ENCODE results near the gene RBM47. TPM values are rescaled to one million over a fixed set of nuclear protein-coding genes. Genes with fewer than 3 reads are reported as not detected.
"Not testable (repeated sequence)": the region's sequence is repeated elsewhere in the genome, so short reads cannot be mapped to it uniquely, and the experiment has no call there.

The RBM47 gene
- total RNA-seq, 4 donors from 2014 or later, result 200 to 369 (median 323) TPM

GRCh38 chr4:40550196-40550595 is 79.5 kb downstream of the RBM47 start:
- DNase-seq, result no peak
- peaks cover 34 to 53% of the 10 kb centered on the region in 2 donors for H3K4me1 ChIP-seq
- WGBS, 2 donors, result 85 to 86% methylated on average over 5 of the region's 5 CpGs
- no peaks in the 10 kb centered on the region for H3K36me3 ChIP-seq
- no peak overlapping the region for H3K4me3 ChIP-seq (replicated peaks in 1 of 3)
- intact Hi-C loops (cut with DNase I), result no loop called here
- TF ChIP-seq POLR2A (IDR thresholded peaks at IDR 0.05) (no peak), CTCF (IDR thresholded peaks at IDR 0.05) (no peak)
- no peaks in the 10 kb centered on the region for H3K9me3 ChIP-seq
- H3K27me3 ChIP-seq, result no peaks in the 10 kb centered on the region
- peak overlapping the region; percentile 48 to 71 (median 71) for H3K27ac ChIP-seq

- TF ChIP-seq POLR2A (IDR thresholded peaks at IDR 0.05), result no peak
- no peak for TF ChIP-seq CTCF (IDR thresholded peaks at IDR 0.05)
- 81 to 88% methylated on average over 11 of the region's 11 CpGs for WGBS, 2 donors
- H3K27ac ChIP-seq, result peak overlapping the region in 2 of 3 donors; percentile 59 to 83
Observed at GRCh38 chr4:40548256-40548655, 81.4 kb downstream of the RBM47 start.

GRCh38 chr4:40547789-40548132 is 81.9 kb downstream of the RBM47 start:
- TF ChIP-seq POLR2A (IDR thresholded peaks at IDR 0.05), result no peak
- no peak for TF ChIP-seq CTCF (IDR thresholded peaks at IDR 0.05)
- intact Hi-C loops (cut with DNase I), result no loop called here
- no peak overlapping the region for H3K4me3 ChIP-seq (replicated peaks in 1 of 3)
- no peaks in the 10 kb centered on the region for H3K36me3 ChIP-seq
- no peak for DNase-seq
- no peaks in the 10 kb centered on the region for H3K9me3 ChIP-seq
- no peaks in the 10 kb centered on the region for H3K27me3 ChIP-seq
- peak overlapping the region in 2 of 3 donors; percentile 59 to 83 for H3K27ac ChIP-seq
- H3K4me1 ChIP-seq, result peaks cover 39 to 54% of the 10 kb centered on the region in 2 donors
- 89 to 95% methylated on average over 2 of the region's 2 CpGs for WGBS, 2 donors

More at GRCh38 chr4:40548256-40548655, 81.4 kb downstream of the RBM47 start:
- intact Hi-C loops (cut with DNase I), result no loop called here
- Histone ChIP-seq H3K36me3 (no peaks in the 10 kb centered on the region), H3K4me1 (peaks cover 39 to 55% of the 10 kb centered on the region in 2 donors), H3K27me3 (no peaks in the 10 kb centered on the region), H3K4me3 (replicated peaks in 1 of 3) (no peak overlapping the region), H3K9me3 (no peaks in the 10 kb centered on the region)
- no peak for DNase-seq

- H3K27ac ChIP-seq, result peak overlapping the region; percentile 20 to 83 (median 59)
- 94 to 97% methylated on average over 4 of the region's 4 CpGs for WGBS, 2 donors
- H3K4me3 ChIP-seq (replicated peaks in 1 of 3), result no peak overlapping the region
- H3K4me1 ChIP-seq, result peaks cover 43 to 55% of the 10 kb centered on the region in 2 donors
- H3K9me3 ChIP-seq, result no peaks in the 10 kb centered on the region
- DNase-seq, result no peak
- H3K36me3 ChIP-seq, result no peaks in the 10 kb centered on the region
- TF ChIP-seq POLR2A (IDR thresholded peaks at IDR 0.05) (no peak), CTCF (IDR thresholded peaks at IDR 0.05) (no peak)
- intact Hi-C loops (cut with DNase I), result no loop called here
- H3K27me3 ChIP-seq, result no peaks in the 10 kb centered on the region
Observed at GRCh38 chr4:40546969-40547788, 82.5 kb downstream of the RBM47 start.

- Histone ChIP-seq H3K4me3 (replicated peaks in 1 of 3) (no peak overlapping the region), H3K27me3 (no peaks in the 10 kb centered on the region), H3K36me3 (no peaks in the 10 kb centered on the region), H3K27ac (peak overlapping the region; percentile 24 to 83 (median 59)), H3K4me1 (peaks cover 41 to 52% of the 10 kb centered on the region in 2 donors), H3K9me3 (no peaks in the 10 kb centered on the region)
- intact Hi-C loops (cut with DNase I), result no loop called here
- TF ChIP-seq POLR2A (IDR thresholded peaks at IDR 0.05), result no peak
- no peak for TF ChIP-seq CTCF (IDR thresholded peaks at IDR 0.05)
- WGBS, 2 donors, result 66 to 74% methylated on average over 4 of the region's 4 CpGs
- no peak for DNase-seq
Observed at GRCh38 chr4:40546506-40546905, 83.2 kb downstream of the RBM47 start.

GRCh38 chr4:40545487-40545886 is 84.2 kb downstream of the RBM47 start:
- WGBS, 2 donors, result 97 to 99% methylated on average over 6 of the region's 6 CpGs
- H3K27me3 ChIP-seq; H3K9me3 ChIP-seq; H3K36me3 ChIP-seq; intact Hi-C loops (cut with DNase I); DNase-seq; H3K4me3 ChIP-seq (replicated peaks in 1 of 3): not testable (repeated sequence)
- peaks cover 40 to 48% of the 10 kb centered on the region in 2 donors for H3K4me1 ChIP-seq
- peak overlapping the region in 2 of 3 donors; percentile 59 to 83 for H3K27ac ChIP-seq

Measured in thyroid gland (tissue), 4 donors.